ENCODE data around the gene MIER3. TPM values are rescaled to one million over a fixed set of nuclear protein-coding genes. Genes with fewer than 3 reads are reported as not detected.

Gene MIER3
- polyA plus RNA-seq, 4 donors = 7.1 to 35.4 (median 28.6) TPM

GRCh38 chr5:56871777-56872176 is 80.1 kb downstream of the MIER3 start:
- peaks cover 6 to 18% (median 10%) of the 10 kb centered on the region in 3 donors for H3K36me3 ChIP-seq (ENCODE audit: control insufficient read depth in 3 of 3, insufficient read depth in 2 of 3, low read depth in 1 of 3, low read length in 3 of 3)
- 83 to 94% (median 92%) methylated on average over 2 of the region's 2 CpGs for WGBS, 3 donors
- H3K4me3 ChIP-seq (ENCODE audit: low read depth in 1 of 3, low read length in 3 of 3) = no peak overlapping the region
- FAIRE-seq = no peak
- no peak overlapping the region for H3K27ac ChIP-seq (ENCODE audit: low read depth in 1 of 3, low read length in 2 of 3)
- DNase-seq = no peak
- H3K9me3 ChIP-seq (ENCODE audit: control insufficient read depth in 2 of 2, insufficient read depth in 1 of 2, low read depth in 1 of 2, low read length in 1 of 2) = no peaks in the 10 kb centered on the region
- H3K4me1 ChIP-seq (ENCODE audit: control insufficient read depth in 3 of 3, insufficient read depth in 2 of 3, low read depth in 1 of 3, low read length in 2 of 3) = no peaks in the 10 kb centered on the region
- H3K27me3 ChIP-seq (ENCODE audit: control insufficient read depth in 3 of 3, insufficient read depth in 3 of 3, low read length in 3 of 3) = no peaks in the 10 kb centered on the region

Other genes starting within 250 kb of the MIER3 start
- 10 to 100 TPM in 1 of 4 donors, 1 to 10 TPM in 3; 4.9 to 20.1 (median 5.8) TPM for gene MAP3K1, start 136.6 kb downstream of the MIER3 start, polyA plus RNA-seq
- gene SETD9, start 42.5 kb downstream of the MIER3 start, polyA plus RNA-seq = 10 to 100 TPM; 10.1 to 29.2 (median 15.0) TPM
- 10 to 100 TPM; 41.4 to 93.5 (median 45.2) TPM for gene GPBP1, start 221.9 kb upstream of the MIER3 start, polyA plus RNA-seq